NCI-H524 (cell line): ENCODE results near the gene PRM2.
"Not testable (repeated sequence)": the region's sequence is repeated elsewhere in the genome, so short reads cannot be mapped to it uniquely, and the experiment has no call there.

Experiments
- DNase-seq, 2 experiments: peaks; one replicate each; lab custom pipeline; 2025; lab: John Stamatoyannopoulos, UW

Gene PRM2

DNA sequence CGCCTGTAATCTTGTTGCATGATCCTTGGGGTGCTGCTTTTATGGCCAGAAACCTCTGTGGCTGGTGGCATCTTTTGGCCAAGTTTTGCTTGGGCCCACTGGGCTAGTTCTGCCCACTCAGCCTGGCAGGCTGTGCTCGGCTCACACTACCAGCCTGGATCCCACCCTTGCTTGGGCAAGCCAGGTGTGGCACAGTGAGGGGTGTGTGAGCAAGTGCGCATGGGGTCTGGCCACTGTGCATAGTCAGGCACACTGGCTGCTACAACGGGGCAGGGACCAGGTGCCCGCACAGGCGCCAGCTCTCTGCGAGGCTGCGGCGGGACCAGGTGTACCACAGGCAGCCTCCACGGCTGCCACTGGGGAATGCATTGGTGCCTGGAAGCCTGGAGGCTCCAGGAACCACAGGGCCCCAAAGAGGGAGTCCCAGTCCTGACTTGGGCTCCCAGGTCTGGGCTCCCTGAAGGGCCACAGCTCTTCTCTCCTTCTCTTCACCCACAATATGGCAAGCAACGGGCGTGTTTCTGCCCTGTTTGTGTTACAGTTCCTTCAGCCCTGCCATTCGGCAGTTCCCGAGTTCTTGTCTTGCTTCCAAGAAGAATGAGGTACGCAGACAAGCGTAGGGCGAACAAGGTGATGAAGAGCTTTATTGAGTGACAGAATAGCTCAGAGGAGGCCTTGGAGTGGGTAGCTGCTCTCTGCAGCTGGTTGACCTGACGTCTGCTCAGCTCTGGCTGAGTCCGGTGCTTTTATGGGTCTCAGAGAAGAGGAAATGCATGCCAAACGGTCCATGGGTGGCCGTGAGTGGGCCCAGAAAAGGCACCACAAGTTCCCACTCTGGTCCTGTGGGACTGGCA, 31.6 kb upstream of the PRM2 start:
- DNase-seq, result no peak

DNA sequence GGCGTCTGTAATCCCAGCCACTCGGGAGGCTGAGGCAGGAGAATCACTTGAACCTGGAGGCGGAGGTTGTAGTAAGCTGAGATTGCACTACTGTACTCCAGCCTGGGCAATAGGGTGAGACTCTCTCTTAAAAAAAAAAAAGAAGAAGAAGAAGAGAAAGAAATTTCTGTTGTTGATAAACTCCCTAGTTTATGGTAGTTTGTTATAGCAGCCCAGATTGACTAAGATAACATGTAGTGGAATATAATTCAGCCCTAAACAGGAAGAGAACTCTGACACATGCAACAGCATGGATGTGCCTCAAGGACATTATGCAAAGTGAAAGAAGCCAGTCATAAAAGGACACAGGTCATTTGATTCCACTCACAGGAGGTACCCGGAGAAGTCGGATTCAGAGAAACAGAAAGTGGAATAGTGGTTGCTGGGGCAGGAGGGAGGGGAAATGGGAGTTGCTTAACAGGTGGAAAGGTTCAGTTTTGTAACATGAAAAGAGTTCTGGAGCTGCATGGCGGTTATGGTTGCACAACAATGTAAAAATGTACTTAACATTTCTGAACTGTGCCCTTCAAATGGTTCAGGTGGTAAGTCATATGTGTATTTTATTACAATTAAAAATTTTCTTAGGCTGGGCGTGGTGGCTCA, 30.8 kb upstream of the PRM2 start:
- no peak for DNase-seq

DNA sequence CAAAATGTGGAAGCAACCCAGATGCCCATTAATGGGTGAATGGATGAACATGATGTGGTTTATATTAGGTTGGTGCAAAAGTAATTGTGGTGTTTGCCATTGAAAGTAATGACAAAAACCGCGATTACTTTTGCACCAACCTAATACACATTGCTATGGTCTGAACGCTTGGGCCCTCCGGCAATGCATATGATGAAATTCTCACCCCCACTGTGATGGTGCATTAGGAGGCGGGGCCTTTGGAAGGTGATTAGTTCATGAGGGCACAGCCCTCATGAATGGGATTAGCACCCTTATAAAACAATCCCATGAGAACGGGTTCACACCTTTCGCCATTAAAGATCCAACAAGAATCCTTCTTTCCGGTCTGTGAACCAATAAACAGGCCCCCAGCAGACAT, 30.1 kb upstream of the PRM2 start:
- no peak for DNase-seq

DNA sequence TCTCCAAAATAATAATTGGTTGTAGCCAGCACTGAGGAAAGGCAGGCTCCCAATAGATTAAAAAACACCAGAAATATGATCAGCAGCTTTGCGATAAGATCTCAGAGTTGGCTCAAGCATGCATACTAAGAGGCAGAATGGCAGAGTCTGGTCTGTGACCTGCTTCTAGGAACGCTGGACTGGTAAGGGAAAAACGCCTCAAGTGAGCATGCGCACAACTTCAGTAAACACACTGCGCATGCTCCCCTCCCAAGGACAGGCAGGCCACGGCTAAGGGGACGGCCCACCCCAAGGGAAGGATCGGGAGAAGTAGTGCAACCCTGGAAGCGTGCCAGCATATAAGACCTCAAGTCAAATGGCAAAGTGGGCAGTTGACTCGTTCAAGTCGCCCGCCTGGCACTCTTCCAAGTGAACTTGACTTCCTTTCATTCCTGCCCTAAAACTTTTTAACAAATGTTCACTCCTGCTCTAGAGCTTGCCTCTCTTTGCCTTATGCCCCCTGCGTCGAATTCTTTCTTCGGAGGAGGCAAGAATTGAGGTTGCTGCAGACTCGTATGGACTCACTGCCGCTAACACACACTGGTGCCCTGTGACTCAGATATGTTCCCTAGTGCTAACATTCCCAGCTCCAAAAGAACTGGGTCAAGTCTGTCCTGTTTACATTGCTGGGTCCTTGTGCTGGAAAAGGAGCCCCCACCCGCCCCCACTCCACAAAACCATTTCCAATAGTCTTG, 27.3 kb upstream of the PRM2 start:
- DNase-seq, result peak in 1 of 2 experiments; percentile 37

DNA sequence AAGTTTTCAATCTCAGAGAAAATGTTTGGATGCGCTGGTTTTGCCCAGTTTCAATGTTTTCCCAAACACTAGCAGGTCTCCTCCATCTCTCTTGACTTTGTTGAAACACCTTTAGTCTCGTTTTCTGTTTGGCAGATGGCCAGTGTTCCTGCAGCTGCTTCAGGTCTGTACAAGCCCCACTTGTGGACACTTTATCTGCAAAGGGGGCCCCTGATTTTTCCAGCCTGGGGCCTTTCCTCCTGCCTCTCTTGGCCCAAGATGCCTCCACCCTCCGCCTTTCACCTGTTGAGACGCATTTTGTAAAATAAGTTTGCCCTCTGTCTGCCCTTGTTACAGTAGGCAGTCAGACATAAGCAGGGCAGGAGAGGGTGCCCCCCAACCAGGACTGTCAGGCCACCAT, 26.7 kb upstream of the PRM2 start:
- DNase-seq, result peak; percentile 32 to 80

DNA sequence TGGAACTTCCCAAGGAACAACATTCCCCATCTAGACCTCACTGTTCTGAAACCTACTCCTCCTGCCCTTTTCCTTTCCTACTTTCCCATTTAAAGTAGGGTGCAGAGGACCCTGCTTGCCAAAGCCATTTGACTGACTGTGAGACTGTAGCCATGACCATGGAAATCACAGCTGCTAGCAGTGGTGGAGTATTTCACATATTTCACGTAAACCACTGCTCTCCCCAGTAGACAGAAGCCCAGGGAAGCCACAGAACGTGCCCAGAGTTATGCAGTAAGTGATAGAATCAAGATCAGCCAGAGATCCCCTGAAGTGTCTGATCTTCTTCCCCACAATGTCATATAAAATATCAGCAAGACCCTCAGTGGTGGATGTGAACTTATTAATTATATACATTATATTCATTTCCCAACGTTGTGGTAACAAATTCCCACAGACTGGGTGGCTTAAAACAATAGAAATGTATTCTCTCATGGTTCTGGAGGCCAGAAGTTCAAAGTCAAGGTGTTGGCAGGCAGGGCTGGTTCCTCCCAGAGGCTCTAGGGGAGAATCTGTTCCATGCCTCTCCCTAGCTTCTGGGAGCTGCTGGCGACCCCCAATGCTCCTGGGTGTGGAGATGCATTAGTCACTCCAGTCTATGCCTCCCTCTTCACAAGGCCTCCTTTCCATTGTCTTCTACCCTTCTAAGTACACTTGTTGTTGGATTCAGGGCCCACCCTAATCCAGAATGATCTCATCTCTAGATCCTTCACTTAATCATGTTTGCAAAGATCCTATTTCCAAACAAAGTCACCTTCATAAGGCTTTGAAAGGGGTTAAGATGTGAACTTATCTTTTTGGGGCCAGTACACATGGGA, 25.6 kb upstream of the PRM2 start:
- DNase-seq, result no peak

DNA sequence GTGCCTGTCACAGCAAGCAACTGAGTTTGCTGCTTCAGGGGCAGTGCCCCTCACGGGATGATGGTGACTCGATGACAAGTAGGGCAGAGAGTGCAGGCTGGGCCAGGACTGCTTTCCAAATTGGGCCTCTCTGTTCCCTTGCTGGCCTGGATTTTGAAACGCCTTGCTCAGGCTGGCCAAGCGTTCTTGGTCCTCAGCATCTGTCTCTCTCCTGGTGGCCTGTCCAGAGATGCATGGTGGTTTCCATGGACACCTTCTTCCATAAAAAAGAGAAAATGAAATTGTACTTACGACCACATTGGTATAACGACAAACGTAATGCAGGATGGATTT, 24.2 kb upstream of the PRM2 start:
- no peak for DNase-seq

DNA sequence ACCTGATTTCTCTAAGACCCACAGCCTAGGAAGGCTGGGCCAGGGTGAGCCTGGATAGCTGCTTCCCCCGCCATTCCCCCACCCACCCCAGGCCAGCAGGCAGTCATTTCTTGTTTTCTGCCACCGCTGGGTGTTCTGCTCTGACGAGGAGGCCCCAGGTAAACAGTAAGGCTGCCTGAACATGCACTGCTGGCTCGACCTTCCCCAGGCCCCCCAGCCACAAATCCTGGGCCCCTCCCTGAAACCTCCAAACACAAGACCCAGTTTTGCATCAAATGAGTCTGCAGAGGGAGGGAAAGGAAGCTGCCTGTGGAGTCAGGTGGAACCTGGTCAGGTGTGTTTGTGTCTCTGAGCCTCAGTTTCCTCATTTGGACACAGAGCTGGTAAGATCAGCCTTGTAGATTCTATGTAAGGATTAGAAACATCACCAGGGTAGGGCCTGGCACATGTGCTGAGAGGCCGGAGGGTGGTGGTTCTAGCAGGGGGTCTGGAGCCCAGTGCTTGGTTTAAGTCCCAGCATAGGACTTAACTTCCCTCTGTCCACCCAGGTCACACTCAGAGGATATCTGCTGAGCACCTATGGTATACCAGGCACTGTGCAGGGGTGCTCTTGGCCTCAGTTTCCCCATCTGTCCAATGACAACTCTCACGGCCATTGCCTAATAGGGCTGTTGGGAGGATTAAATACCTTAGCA, 23.7 kb upstream of the PRM2 start:
- DNase-seq, result no peak

DNA sequence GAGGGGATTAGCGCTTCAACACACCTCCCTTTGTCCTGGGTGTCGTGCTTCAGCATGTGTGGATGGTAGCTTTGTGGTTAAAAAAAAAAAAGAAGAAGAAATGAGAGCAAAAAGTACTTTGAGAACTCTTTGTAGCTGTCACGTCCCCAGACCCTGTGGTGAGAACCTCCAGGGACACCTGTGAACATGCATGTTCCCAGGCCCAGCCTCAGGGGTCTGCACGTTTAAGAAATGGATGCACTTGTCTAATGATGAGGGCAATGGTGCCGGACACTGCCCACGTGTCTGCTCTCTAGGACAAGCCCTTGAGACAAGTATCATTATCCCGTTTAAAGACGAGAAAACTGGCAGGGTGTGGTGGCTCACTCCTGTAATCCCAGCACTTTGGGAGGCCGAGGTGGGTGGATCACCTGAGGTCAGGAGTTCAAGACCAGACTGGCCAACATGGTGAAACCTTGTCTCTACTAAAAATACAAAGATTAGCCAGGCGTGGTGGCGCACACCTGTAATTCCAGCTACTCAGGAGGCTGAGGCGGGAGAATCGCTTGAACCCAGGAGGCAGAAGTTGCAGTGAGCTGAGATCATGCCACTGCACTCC, 22.8 kb upstream of the PRM2 start:
- not testable (repeated sequence) for DNase-seq

DNA sequence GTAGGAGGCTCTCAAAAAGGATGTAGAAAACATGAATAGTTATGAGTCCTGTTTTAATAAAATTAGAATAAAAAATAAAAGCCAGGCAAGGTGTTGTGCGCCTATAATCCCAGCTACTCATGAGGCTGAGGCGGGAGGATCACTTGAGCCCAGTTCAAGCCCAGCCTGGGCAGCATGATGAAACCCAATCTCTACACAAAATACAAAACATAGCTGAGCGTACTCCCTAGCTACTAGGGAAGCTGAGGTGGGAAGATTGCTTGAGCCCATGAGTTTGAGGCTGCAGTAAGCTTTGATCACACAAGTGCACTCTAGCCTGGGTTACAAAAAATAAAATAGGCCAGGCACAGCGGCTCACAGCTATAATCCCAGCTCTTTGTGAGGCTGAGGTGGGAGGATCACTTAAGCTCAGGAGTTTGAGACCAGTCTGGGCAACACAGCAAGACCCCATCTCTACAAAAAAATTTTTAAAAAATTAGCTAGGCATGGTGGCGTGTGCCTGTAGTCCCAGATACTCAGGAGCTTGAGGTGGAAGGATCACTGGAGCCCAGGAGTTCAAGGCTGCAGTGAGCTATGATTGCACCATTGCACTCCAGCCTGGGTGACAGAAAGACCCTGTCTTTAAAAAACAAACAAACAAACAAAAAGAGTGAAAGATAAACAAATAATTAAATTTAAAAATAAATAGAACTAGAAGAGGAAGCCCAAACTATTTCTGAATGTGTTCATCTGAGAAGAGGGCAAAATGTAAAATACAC, 22.0 kb upstream of the PRM2 start:
- no peak for DNase-seq

DNA sequence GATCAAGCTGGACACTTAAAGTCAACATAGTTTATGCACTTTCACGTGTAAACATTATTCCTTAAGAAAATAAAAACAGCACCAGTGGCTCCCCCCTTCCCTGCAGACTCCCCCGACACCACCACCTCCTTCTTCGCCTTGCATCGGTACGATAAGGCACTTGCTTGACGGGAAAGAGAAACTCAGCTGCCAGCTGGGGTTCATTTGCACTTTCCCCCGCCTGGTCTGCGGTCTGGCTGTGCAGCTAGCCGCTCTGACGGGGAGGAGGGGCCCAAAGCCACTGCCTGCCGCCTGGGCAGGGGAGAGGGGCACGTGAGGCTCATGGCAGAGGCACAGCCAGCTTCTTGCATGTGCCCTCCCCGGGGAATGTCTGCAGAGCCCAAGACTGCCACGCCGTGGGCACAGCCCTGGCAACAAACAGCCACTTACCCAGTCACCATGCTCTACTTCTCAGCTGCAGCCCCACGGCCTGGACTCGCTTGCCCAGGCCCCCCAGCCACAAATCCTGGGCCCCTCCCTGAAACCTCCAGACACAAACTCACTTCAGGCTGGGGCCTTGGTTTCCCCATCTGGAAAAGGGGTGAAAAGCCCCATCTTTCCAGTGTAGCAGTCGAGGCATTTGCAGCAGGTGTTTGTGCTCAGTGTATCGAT, 21.3 kb upstream of the PRM2 start:
- peak; percentile 75 to 83 for DNase-seq

DNA sequence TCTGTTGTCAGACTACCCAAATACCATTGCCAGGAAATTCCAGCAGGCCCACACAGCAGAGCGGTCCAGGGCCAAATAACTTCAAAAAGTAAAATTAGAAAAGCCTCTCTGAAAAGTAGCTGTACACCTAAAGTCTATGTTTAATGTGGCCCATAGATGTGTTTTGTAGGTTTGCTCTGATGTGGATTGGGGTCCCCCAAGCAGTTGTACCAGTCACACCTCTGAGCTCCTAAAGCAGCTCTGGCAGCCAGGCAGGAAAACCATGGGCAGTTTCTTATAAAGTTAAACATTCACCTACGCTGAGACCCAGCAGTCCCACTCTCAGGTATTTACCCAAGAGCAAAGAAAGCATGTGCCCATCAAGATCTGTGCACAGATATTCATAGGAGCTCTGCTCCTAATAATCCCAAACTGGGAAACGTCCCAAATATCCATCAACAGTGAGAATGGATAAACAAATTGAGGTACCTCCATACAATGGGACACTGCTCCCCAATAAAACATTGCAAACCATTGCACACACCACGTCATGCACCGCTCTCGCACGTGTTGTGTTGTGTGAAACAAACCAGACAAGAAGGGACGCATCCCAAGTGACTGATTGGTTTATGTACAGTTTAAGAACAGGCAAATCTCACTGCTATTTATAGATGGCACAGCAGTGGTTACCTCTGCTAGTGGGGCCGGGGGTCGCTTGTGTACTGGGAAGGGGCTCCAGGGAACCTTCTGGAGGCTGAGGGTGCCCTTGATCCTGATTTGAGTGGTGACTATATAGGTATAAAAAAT, 20.6 kb upstream of the PRM2 start:
- DNase-seq, result no peak

DNA sequence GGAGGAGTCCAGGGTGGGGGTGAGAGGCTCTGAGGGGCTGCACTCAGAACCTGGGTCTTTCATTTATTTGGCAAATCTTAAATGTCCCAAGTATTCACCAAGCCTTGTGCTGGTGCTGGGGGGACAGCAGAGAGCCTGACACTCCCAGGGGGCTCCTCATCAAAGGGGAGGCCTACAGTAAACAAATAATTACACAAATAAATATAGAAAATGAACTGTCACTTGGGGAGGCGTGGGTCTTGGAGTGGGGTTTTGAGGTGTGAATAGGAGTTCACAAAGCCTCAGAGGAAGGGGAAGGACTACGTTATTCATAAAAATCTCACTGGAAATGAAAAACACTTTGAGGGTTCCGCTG, 20.0 kb upstream of the PRM2 start:
- no peak for DNase-seq

DNA sequence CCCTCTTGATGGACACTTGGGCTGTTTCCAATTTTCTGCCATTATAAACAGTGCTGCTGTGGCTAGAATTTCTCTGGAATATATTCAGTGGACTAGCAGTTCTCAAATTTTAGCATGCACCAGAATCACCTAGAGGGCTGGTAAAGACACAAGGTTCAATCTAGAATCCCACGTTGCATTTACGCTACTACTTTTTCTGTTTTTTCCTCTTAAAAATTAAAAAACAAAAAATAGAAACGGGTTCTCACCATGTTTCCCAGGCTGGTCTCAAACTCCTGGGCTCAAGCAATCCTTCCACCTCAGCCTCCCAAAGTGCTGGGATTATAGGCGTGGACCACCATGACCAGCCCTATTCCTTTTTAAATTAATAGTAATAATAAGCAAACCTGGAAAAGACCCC, 19.4 kb upstream of the PRM2 start:
- no peak for DNase-seq

DNA sequence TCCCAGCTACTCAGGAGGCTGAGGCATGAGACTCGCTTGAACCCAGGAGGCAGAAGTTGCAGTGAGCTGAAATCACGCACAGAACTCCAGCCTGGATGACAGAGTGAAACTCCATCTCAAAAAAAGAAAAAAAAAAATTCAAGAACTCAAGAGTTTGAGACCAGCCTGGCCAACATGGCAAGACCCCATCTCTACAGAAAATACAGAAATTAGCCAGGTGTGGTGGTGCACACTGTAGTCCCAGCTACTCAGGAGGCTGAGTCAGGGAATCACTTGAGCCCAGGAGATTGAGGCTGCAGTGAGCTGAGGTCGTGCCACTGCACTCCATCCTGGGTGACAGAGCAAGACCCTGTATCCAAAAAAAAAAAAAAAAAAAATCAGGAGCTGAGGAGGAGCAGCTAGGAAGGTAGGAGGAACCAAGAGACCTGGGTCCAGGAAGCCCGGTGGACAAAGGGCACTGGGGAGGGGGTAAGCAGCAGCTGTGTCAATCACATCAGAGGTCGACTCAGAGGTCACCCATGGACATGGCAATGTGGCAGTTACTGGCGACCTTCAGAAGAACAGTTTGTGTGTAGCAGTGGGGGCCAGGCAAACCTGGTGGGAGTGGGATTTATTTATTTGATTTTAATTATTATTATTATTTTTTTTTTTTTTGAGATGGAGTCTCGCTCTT, 15.9 kb upstream of the PRM2 start:
- no peak for DNase-seq

DNA sequence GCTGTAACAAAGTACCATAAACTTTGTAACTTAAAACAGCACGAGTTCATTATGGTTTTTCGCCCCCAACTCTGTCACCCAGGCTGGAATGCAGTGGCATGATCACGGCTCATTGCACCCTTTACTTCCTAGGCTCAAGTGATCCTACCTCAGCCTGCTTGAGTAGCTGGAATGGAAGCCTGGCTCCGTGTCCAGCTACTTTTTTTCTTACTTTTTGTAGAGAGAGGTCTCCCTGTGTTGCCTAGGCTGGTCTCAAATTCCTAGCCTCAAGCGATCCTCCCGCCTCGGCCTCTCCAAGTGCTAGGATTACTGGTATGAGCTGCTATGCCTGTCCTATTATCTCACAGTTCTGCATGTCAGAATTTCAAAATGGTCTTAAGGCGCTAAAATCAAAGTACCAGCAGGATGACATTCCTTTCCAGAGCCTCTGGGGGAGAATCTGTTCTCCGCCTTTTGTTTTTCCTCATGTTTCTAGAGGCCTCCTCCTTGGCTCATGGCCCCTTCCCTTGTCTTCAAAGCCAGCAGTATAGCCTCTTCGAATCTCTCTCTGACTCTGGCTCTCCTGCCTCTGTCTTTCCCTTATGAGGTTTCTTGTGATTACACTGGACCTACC, 14.9 kb upstream of the PRM2 start:
- DNase-seq, result no peak

DNA sequence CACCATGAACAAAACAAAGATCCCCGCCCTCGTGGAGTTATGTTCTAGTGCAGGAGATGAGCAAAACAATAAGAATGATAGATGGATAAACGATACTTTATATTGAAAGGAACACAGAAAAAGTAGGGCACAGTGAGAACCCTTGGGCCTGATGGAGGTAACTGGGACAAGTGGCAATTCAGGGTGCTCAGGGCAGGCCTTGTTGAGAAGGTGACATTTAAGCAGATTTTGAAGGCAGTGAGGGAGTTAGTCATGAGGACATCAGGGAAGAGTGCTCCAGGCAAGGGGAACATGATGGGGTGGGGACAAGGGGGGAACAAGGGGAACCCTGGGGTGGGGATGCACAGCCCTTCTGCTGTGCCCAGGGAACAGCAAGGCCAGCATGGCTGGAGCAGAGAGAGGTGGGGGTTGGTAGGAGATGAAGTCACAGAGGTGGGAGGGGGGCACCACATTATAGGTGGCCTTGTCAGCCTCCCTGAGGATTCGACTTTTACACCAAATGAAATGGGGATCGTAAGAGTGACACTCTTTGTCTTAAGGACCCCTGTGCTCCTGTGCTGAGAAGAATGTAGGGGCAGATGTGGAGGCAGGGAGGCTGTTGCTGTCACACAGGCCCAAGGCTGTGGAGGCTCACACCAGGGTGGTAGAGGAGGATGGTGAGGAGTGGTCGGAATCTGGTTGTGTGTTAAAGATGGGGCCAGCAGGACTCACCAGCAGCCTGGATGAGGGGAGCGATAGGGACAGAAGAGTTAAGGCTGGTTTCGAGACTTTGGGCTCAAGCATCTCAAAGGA, 14.0 kb upstream of the PRM2 start:
- no peak for DNase-seq
